AG04450 (cell line): ENCODE measurements around the gene ABCF2. TPM values are rescaled to one million over a fixed set of nuclear protein-coding genes. Genes with fewer than 3 reads are reported as not detected.

Experiments
- CTCF ChIA-PET: fragments of 300-600, 350-600 bp; formaldehyde crosslinking; extraction: SDS; loops from one replicate; lab custom pipeline; 2022; ENCODE audit warnings: antibody characterized with exemption, inconsistent platforms; lab: Charles Lee
- POLR2A ChIA-PET: fragments of 350-600 bp; formaldehyde crosslinking; extraction: SDS; loops from one replicate; lab custom pipeline; 2021; ENCODE audit warnings: antibody characterized with exemption, inconsistent platforms; lab: Yijun Ruan, JAX
- DNase-seq: peaks from one replicate; pipeline ENCODE4 v3.0.0-alpha.2; 2011; ENCODE audit warnings: low read depth, low spot score
- H3K27ac ChIP-seq: one replicate; pipeline ENCODE4 v1.5.1; 2012; ENCODE audit warnings: low read depth, low read length, control low read depth
- H3K27me3 ChIP-seq: one replicate; pipeline ENCODE4 v1.6.0; 2012; ENCODE audit warnings: low read length; ENCODE audit not compliant: control insufficient read depth, insufficient read depth
- H3K4me3 ChIP-seq: 2 replicates; pipeline ENCODE4 v1.5.1; 2011; ENCODE audit warnings: mild to moderate bottlenecking, low read depth, low read length, control low read depth
- H3K9me3 ChIP-seq: 2 replicates; pipeline ENCODE4 v1.5.1; 2012; ENCODE audit warnings: low read length; ENCODE audit not compliant: control insufficient read depth, insufficient read depth
- CTCF ChIP-seq: IDR thresholded peaks from 2 replicates; pipeline ENCODE4 v1.5.1; 2011; ENCODE audit warnings: low read depth, low read length, control low read depth, inconsistent platforms
- polyA plus RNA-seq: library from polyadenylated mRNA; depleted of rRNA; stranded (reverse); fragments of >200 nt; gene quantifications from 2 replicates; pipeline ENCODE4 v1.2.3, GENCODE V29; 2011

ABCF2 gene
- polyA plus RNA-seq, 1 experiment = 31.0 TPM

GRCh38 chr7:151188252-151188542 is 38.8 kb downstream of the ABCF2 start:
- no peak overlapping the region for H3K4me3 ChIP-seq
- ChIA-PET POLR2A (no interaction called here), CTCF (interaction anchor here (1.1 kb wide), 1 partner anchor 16 kb away, joined by 4 read pairs; no protein-coding TSS in a partner anchor)
- TF ChIP-seq CTCF = no peak
- no peaks in the 10 kb centered on the region; the same call in 1 of the 2 replicates for H3K9me3 ChIP-seq
- no peak for DNase-seq
- H3K27me3 ChIP-seq = peaks cover 53% of the 10 kb centered on the region
- H3K27ac ChIP-seq = no peak overlapping the region

GRCh38 chr7:151187409-151188251 is 39.4 kb downstream of the ABCF2 start:
- no peak for TF ChIP-seq CTCF
- POLR2A ChIA-PET = no interaction called here
- Histone ChIP-seq H3K27ac (no peak overlapping the region), H3K4me3 (no peak overlapping the region), H3K9me3 (no peaks in the 10 kb centered on the region; the same call in 1 of the 2 replicates), H3K27me3 (peaks cover 51% of the 10 kb centered on the region)
- DNase-seq = no peak
- CTCF ChIA-PET = interaction anchor here (1.1 kb wide), 1 partner anchor 16 kb away, joined by 4 read pairs; no protein-coding TSS in a partner anchor

DNA sequence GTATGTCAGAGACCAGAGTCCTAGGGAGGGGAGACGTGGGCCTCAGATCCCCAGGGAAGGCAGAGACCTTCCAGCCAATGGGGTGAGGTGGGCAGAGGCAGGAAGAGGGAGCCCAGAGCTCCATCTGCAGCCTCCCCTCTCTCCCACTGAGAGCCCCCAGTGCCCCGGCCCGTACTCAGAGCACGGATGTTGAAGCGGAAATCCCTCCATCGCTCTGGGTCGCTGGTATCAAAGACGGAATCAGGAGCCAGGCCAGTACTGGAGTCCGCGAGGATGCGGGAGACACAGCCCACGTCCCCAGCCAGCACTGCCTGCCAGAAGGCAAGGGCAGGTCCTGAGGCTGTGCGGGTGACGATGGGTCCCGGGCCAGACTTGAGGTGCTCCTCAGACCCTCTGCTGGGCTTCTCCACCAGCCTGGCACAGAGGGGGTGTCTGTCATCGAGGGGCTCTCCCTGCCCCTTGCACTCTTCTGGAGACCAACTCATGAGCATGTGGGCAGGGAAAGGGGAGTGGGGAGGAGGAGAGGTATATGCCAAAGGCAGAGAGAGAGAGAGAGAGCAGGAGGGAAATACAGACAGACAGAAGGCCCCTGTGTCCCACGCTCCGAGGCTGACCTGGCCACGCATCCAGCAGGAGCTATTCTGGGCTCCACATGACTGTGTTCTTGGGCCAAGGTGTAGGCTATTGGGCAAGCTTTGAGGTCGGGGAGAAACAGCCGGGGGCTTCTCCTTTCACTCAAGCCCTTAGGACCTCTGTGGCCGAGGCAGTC is 40.2 kb downstream of the ABCF2 start, which contains the start of gene ASB10:
TSS of gene ASB10 (minus strand) at position 611 of the 769 bp plus-strand sequence. CDS start at position 491, 120 bp downstream.
- no peak for DNase-seq
- CTCF ChIA-PET = no interaction called here

DNA sequence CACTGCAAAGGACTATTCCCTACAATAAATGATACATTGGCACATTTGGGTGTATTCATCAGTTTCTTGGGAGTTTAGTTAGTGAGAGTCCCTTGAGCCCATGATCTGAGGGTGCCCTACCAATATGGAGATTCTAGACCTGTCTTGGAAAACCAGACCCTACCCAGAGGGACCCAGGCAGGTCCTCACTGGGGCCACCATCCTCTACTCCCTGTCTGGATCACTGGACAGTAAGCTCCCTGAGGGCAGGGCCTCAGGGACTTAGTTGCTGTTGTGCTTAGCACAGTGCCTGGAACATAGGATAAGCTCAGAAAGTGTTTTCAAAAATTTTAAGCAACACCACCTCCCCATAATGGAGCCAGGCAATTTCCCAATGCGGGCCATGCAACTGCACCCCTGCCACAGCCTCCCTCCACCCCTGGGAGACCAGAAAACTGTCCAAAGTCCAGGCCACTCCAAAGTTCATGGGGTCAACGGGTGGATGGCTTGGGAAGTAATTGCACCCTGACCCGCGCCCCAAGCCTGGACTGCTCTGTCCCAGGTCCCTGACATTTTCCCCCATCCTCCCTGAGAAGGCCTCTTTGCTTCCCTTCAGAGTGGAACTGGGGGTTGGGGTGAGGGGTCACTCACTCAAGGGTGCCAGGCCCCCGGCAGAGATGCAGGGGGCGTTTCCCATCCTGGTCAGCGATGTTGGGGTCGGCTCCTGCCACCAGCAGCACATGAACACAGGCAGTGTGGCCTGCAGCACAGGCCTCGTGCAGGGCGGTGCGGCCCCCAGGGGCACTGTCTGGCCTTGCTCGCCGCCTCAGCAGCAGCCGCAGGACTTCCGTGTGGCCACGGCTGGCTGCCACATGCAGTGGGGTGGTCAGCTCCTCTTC is 41.0 kb downstream of the ABCF2 start:
- no peak overlapping the region for H3K27ac ChIP-seq
- CTCF ChIA-PET = no interaction called here
- POLR2A ChIA-PET = no interaction called here
- H3K27me3 ChIP-seq = peaks cover 45% of the 10 kb centered on the region
- no peak overlapping the region for H3K4me3 ChIP-seq
- DNase-seq = no peak
- TF ChIP-seq CTCF = no peak
- no peaks in the 10 kb centered on the region; the same call in 1 of the 2 replicates for H3K9me3 ChIP-seq

More for the DNA sequence above, 40.2 kb downstream of the ABCF2 start, which contains the start of gene ASB10:
- no peaks in the 10 kb centered on the region; the same call in 1 of the 2 replicates for H3K9me3 ChIP-seq
- no peak within 1 kb of the TSS for H3K4me3 ChIP-seq
- TF ChIP-seq CTCF = no peak
- no peak within 1 kb of the TSS for H3K27ac ChIP-seq
- peaks cover 47% of the 10 kb centered on the region for H3K27me3 ChIP-seq
- POLR2A ChIA-PET = no interaction called here
